Measurements from ENCODE around the gene ACO2. TPM values are rescaled to one million over a fixed set of nuclear protein-coding genes. Genes with fewer than 3 reads are reported as not detected.

Gene ACO2
- total RNA-seq, 1 donor from 2014 or later, result 78.6 TPM

- intact Hi-C loops (cut with DNase I), result no loop called here
- no peak for TF ChIP-seq POLR2A (IDR thresholded peaks at IDR 0.05)
- TF ChIP-seq POLR2AphosphoS5 (IDR thresholded peaks at IDR 0.05; ENCODE audit: insufficient read depth in 1 of 2, low read depth in 1 of 2), result no peak
- TF ChIP-seq CTCF (IDR thresholded peaks at IDR 0.05), result no peak
- DNase-seq (ENCODE audit: extremely low spot score in 2 of 2), result no peak
- Histone ChIP-seq H3K27me3 (no peaks in the 10 kb centered on the region), H3K9me3 (no peaks in the 10 kb centered on the region), H3K27ac (no peak overlapping the region), H3K4me3 (no peak overlapping the region), H3K4me1 (peaks cover 7% of the 10 kb centered on the region), H3K36me3 (peaks cover 0 to 21% of the 10 kb centered on the region in 2 donors)
These were observed 66.3 kb downstream of the ACO2 start for GRCh38 chr22:41535244-41535643.

GRCh38 chr22:41537203-41537602 is 68.3 kb downstream of the ACO2 start:
- DNase-seq (ENCODE audit: extremely low spot score in 2 of 2), result no peak
- Histone ChIP-seq H3K36me3 (peaks cover 0 to 10% of the 10 kb centered on the region in 2 donors), H3K4me1 (peaks cover 19% of the 10 kb centered on the region), H3K4me3 (no peak overlapping the region), H3K9me3 (no peaks in the 10 kb centered on the region), H3K27ac (no peak overlapping the region), H3K27me3 (no peaks in the 10 kb centered on the region)
- intact Hi-C loops (cut with DNase I), result no loop called here
- TF ChIP-seq CTCF (IDR thresholded peaks at IDR 0.05), result no peak
- no peak for TF ChIP-seq POLR2AphosphoS5 (IDR thresholded peaks at IDR 0.05; ENCODE audit: insufficient read depth in 1 of 2, low read depth in 1 of 2)
- no peak for TF ChIP-seq POLR2A (IDR thresholded peaks at IDR 0.05)

GRCh38 chr22:41538583-41538982 is 69.7 kb downstream of the ACO2 start:
- Histone ChIP-seq H3K27me3 (no peaks in the 10 kb centered on the region), H3K4me3 (no peak overlapping the region), H3K9me3 (no peaks in the 10 kb centered on the region), H3K4me1 (peaks cover 26% of the 10 kb centered on the region), H3K36me3 (peaks cover 0 to 9% of the 10 kb centered on the region in 2 donors), H3K27ac (no peak overlapping the region)
- no peak for DNase-seq (ENCODE audit: extremely low spot score in 2 of 2)
- TF ChIP-seq POLR2AphosphoS5 (IDR thresholded peaks at IDR 0.05; ENCODE audit: insufficient read depth in 1 of 2, low read depth in 1 of 2) (no peak), CTCF (IDR thresholded peaks at IDR 0.05) (no peak), POLR2A (IDR thresholded peaks at IDR 0.05) (no peak)
- intact Hi-C loops (cut with DNase I), result no loop called here

- TF ChIP-seq CTCF (IDR thresholded peaks at IDR 0.05), result no peak
- TF ChIP-seq POLR2A (IDR thresholded peaks at IDR 0.05), result no peak
- TF ChIP-seq POLR2AphosphoS5 (IDR thresholded peaks at IDR 0.05; ENCODE audit: insufficient read depth in 1 of 2, low read depth in 1 of 2), result no peak
- no peaks in the 10 kb centered on the region for H3K27me3 ChIP-seq
- DNase-seq (ENCODE audit: extremely low spot score in 2 of 2), result no peak
- H3K4me3 ChIP-seq, result no peak overlapping the region
- peaks cover 0 to 9% of the 10 kb centered on the region in 2 donors for H3K36me3 ChIP-seq
- H3K4me1 ChIP-seq, result peaks cover 27% of the 10 kb centered on the region
- intact Hi-C loops (cut with DNase I), result loop anchor here (5.0 kb wide), 1 partner anchor 48 kb away; the partner anchor contains the start of gene PMM1
- no peaks in the 10 kb centered on the region for H3K9me3 ChIP-seq
- H3K27ac ChIP-seq, result no peak overlapping the region
These were observed 70.5 kb downstream of the ACO2 start for GRCh38 chr22:41539146-41540005.

- DNase-seq (ENCODE audit: extremely low spot score in 2 of 2), result no peak
- H3K9me3 ChIP-seq, result no peaks in the 10 kb centered on the region
- no peak for TF ChIP-seq POLR2AphosphoS5 (IDR thresholded peaks at IDR 0.05; ENCODE audit: insufficient read depth in 1 of 2, low read depth in 1 of 2)
- TF ChIP-seq POLR2A (IDR thresholded peaks at IDR 0.05), result no peak
- TF ChIP-seq CTCF (IDR thresholded peaks at IDR 0.05), result no peak
- H3K4me1 ChIP-seq, result peaks cover 32% of the 10 kb centered on the region
- no peak overlapping the region for H3K27ac ChIP-seq
- intact Hi-C loops (cut with DNase I), result loop anchor here (5.0 kb wide), 1 partner anchor 47 kb away; the partner anchor contains the start of gene PMM1
- no peak overlapping the region for H3K4me3 ChIP-seq
- H3K27me3 ChIP-seq, result no peaks in the 10 kb centered on the region
- peaks cover 0 to 9% of the 10 kb centered on the region in 2 donors for H3K36me3 ChIP-seq
These were observed 71.0 kb downstream of the ACO2 start for GRCh38 chr22:41540006-41540315.
